ENCODE results near the gene ANKMY1.

ANKMY1 gene

GRCh38 chr2:240557808-240558207 is at the start of gene ANKMY1:
Gene ANKMY1 (minus strand): TSS chr2:240557988. CDS start chr2:240557335, 653 bp downstream.
- no peak for DNase-seq (ENCODE audit: low spot score)
- no peak for FAIRE-seq

DNA sequence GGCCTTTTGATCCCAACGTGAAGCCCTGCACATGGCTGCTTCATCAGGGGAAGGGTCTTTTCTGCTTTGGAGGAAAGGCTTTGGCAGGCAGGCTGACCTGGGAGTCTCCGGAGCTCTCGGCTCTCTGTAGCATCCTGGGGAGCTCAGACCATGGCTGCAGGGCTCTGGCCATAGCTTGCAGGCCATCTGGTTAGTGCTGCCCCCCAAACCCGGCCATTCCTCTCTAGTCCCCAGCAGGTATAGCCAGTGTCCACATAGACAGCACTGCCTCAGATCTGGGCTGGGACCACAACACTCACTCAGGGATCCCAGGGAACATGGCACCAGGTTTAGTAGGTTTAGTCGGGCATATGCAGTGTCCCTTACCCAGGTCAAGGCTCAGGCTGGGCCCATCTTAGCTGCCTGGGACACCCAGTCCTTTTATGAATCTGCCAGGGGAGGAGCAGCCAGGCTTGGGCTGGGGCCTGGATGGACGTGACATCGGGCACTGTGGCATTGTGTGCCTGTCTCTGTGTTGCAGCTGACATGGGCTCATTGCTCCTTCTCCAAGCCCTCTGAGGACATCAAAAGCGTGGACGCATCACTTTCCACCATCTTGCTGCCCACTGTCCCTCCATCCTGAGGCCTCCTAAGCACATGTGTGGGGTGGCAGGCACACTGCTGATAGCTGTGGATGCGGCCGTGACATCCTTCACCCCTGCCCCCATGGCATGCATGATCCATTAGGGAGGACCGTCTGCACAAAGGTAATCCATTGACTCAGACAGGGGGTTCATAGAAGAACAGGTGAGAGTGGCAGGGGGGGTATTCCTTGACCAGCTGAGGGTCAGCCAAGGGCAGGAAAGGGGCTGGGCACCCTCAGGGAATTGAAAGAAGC is 48.3 kb upstream of the ANKMY1 start:
- DNase-seq (ENCODE audit: low spot score) (no peak), FAIRE-seq (no peak)

DNA sequence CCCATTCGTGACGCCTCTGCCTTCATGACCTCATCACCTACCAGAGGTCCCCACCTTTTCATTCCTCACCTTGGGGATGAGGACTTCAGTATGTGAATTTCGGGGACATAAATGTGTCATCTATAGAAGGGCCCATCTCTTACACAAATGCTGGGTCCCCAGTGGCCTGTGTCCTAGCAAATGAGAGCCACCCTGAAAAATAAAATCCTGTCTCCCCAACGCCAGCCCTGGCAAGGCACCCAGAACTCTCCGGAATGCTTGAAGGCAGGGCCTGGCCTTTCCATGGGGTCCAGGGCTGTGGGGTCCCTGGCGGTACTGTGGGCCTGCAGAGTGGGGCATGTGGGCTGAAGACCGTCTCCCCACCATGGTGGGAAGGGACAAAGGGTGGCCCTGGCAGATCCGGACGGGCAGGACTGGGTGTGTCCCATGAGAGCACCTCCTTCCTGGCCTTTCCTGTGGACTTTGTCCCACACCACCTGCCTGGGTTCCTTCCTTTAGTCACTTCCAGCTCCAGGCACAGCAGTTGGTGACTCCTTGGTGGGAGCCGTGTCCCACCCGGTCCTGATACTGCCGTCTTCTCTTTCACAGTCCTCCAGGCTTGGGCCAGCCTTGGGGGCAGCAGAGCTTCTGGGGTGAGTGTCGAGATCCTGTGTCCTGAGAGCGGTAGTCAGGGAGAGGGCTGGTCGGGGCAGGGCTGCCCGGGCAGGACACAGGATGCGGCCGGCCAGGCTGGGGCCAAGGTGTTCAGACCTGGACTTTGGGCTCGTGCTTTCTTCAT is 47.3 kb upstream of the ANKMY1 start:
- DNase-seq (ENCODE audit: low spot score) (no peak), FAIRE-seq (no peak)

GRCh38 chr2:240604291-240604938 is 46.6 kb upstream of the ANKMY1 start:
- peak; percentile 82 for DNase-seq (ENCODE audit: low spot score)
- peak; percentile 57 for FAIRE-seq

- DNase-seq (ENCODE audit: low spot score) (no peak), FAIRE-seq (no peak)
Measured at GRCh38 chr2:240603846-240604245, 46.1 kb upstream of the ANKMY1 start.

GRCh38 chr2:240603081-240603835 is 45.5 kb upstream of the ANKMY1 start:
- DNase-seq (ENCODE audit: low spot score) (no peak), FAIRE-seq (no peak)

- no peak for DNase-seq (ENCODE audit: low spot score)
- no peak for FAIRE-seq
Measured at GRCh38 chr2:240602266-240603050, 44.7 kb upstream of the ANKMY1 start.

DNA sequence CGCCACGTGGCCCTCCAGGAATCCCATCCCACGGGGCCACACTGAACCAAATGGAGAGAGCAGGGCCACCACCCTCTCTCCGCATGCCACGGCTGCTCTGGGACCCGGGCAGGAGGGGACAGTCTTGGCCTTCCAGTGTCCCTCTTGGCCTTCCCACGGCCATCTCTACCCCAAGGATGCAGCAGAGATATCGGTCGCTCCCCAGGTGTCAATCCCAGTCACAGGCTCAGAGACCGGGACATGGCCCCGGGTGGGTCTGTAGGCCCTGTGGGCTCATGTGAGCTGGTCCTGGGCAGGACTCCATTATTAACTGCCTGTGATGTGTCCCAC is 44.0 kb upstream of the ANKMY1 start:
- no peak for FAIRE-seq
- no peak for DNase-seq (ENCODE audit: low spot score)

- no peak for FAIRE-seq
- DNase-seq (ENCODE audit: low spot score) = no peak
Measured at GRCh38 chr2:240601061-240601830, 43.5 kb upstream of the ANKMY1 start.

GRCh38 chr2:240600451-240600961 is 42.7 kb upstream of the ANKMY1 start:
- FAIRE-seq (no peak), DNase-seq (ENCODE audit: low spot score) (no peak)

- FAIRE-seq = no peak
Measured at GRCh38 chr2:240599141-240599583, 41.4 kb upstream of the ANKMY1 start.

DNA sequence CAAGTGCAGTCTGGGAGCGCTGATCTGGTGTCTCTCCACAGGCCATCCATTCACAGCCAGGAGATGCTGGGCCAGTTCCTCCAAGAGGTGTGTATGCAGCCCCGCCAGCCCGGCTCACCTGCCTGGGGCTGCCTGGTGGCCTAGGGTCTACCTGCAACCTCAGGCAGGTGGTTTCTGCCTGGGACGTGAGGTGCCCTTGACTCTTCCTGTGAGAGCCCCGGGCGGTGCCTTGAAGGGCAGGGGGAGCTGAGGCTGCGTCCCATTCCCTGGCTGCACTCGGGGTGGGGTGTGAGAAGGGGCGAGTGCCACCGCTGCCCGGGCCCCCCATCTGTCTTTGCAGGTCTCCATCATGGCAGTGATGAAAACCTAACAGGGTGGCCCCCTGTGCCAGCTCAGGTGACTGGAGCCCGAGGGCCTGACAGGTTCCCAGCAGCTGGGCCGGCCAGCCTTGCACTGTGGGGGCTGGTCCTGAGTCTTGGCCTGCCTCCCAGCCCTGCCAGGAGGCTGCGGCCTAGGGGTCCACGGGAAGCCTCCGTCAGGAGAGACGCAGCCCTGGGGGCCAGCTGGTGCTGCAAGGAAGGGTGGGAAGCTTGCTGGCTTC is 40.6 kb upstream of the ANKMY1 start:
- DNase-seq (ENCODE audit: low spot score) (no peak), FAIRE-seq (no peak)

More at GRCh38 chr2:240599141-240599583, 41.4 kb upstream of the ANKMY1 start:
- no peak for DNase-seq (ENCODE audit: low spot score)

DNA sequence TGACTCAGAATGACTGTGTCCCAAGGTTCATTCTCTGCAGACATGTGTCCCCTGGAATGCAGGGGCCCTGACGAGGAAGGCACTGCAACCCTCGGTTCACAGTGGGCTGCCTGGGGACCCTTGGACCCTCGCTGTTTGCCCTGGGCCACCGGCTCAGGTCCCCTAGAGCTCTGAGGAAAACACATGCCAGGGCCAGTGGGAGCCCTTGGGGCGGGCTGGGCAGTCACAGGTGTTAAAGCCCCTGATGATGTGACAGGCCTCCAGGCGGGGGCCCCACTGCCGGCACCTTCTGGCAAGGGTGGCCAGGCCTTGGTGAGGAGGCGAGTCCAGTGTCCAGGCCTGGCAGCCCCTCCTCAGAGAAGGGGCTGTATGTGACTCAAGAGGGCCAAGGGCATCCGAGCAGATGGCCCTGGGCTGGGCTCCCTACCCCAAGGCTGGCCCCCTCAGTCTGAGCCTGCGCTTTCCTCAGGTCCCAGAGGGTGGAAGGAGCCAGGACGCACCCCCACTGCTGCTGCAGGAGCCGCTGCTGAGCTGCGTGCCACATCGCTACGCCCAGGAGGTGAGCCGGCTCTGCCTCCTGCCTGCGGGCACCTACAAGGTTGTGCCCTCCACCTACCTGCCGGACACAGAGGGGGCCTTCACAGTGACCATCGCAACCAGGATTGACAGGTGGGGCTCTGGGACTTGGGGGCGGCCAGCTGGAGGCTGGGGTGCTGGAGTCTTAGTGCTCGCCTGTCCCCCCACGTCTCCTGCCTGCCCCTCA is 39.8 kb upstream of the ANKMY1 start:
- FAIRE-seq = no peak
- DNase-seq (ENCODE audit: low spot score) = no peak

DNA sequence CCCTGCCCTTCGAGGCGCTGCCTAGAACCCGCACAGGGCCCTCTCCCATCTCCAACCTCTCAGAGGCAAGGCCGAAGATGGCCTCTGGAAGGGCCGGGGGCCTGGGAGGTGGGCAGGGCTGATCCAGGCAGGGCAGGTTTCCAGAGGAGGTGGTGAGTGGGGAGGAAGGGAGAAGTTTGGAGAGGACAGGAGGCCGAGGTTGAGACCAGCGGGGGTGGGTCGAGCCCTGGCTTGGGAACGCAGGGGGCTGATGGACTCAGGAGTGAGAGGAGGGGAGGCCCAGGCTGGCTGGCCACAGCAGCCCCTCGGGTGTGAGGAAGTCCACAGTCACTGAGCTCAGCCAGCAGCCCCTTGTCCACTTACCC is 39.2 kb upstream of the ANKMY1 start:
- no peak for FAIRE-seq
- no peak for DNase-seq (ENCODE audit: low spot score)

- no peak for FAIRE-seq
- DNase-seq (ENCODE audit: low spot score) = no peak
Measured at GRCh38 chr2:240596491-240596931, 38.7 kb upstream of the ANKMY1 start.

- FAIRE-seq (no peak), DNase-seq (ENCODE audit: low spot score) (no peak)
Measured at GRCh38 chr2:240596080-240596460, 38.3 kb upstream of the ANKMY1 start.

- FAIRE-seq = no peak
Measured at GRCh38 chr2:240595381-240596079, 37.7 kb upstream of the ANKMY1 start.

More at GRCh38 chr2:240595381-240596079, 37.7 kb upstream of the ANKMY1 start:
- DNase-seq (ENCODE audit: low spot score) = no peak
